Osteocyte (in vitro differentiated cells): ENCODE results near the gene CPA3. TPM values are rescaled to one million over a fixed set of nuclear protein-coding genes. Genes with fewer than 3 reads are reported as not detected.

Source experiments
- DNase-seq: peaks from one replicate; pipeline ENCODE4 v3.0.0; 2021; ENCODE audit warnings: mixed read lengths; ENCODE audit not compliant: unreplicated experiment; ENCODE audit errors: extremely low spot score
- H3K27ac Mint-ChIP-seq: one replicate; pipeline ENCODE4 v1.8.0; 2021; ENCODE audit warnings: mild to moderate bottlenecking, mixed read lengths; ENCODE audit not compliant: unreplicated experiment
- H3K27me3 Mint-ChIP-seq: one replicate; pipeline ENCODE4 v1.8.0; 2021; ENCODE audit warnings: mixed read lengths; ENCODE audit not compliant: unreplicated experiment
- H3K36me3 Mint-ChIP-seq: one replicate; pipeline ENCODE4 v1.8.0; 2021; ENCODE audit warnings: mixed read lengths; ENCODE audit not compliant: unreplicated experiment
- H3K4me1 Mint-ChIP-seq: one replicate; pipeline ENCODE4 v1.8.0; 2021; ENCODE audit warnings: mixed read lengths; ENCODE audit not compliant: unreplicated experiment
- H3K4me3 Mint-ChIP-seq: one replicate; pipeline ENCODE4 v1.8.0; 2021; ENCODE audit warnings: mild to moderate bottlenecking, moderate library complexity, mixed read lengths; ENCODE audit not compliant: unreplicated experiment
- H3K9me3 Mint-ChIP-seq: one replicate; pipeline ENCODE4 v1.8.0; 2021; ENCODE audit warnings: mixed read lengths; ENCODE audit not compliant: unreplicated experiment
- total RNA-seq: library from RNA; stranded (reverse); gene quantifications from 2 replicates; pipeline ENCODE4 v1.2.1, GENCODE V29; 2021
- TF ChIP-seq, protein P1 (sequence below): fragments of 200-600 bp; sonication (generic); IDR thresholded peaks from 2 replicates; pipeline ENCODE4 v1.5.0; 2021; ENCODE audit warnings: antibody characterized with exemption, mild to moderate bottlenecking, moderate library complexity

Gene CPA3
- total RNA-seq, 1 donor from 2014 or later, result not detected

- H3K27ac Mint-ChIP-seq, result no peak overlapping the region
- no peak overlapping the region for H3K4me3 Mint-ChIP-seq
- H3K27me3 Mint-ChIP-seq, result peaks cover 47% of the 10 kb centered on the region
- TF ChIP-seq, protein P1, sequence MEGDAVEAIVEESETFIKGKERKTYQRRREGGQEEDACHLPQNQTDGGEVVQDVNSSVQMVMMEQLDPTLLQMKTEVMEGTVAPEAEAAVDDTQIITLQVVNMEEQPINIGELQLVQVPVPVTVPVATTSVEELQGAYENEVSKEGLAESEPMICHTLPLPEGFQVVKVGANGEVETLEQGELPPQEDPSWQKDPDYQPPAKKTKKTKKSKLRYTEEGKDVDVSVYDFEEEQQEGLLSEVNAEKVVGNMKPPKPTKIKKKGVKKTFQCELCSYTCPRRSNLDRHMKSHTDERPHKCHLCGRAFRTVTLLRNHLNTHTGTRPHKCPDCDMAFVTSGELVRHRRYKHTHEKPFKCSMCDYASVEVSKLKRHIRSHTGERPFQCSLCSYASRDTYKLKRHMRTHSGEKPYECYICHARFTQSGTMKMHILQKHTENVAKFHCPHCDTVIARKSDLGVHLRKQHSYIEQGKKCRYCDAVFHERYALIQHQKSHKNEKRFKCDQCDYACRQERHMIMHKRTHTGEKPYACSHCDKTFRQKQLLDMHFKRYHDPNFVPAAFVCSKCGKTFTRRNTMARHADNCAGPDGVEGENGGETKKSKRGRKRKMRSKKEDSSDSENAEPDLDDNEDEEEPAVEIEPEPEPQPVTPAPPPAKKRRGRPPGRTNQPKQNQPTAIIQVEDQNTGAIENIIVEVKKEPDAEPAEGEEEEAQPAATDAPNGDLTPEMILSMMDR, result no peak
- H3K9me3 Mint-ChIP-seq, result no peaks in the 10 kb centered on the region
- H3K4me1 Mint-ChIP-seq, result peaks cover 18% of the 10 kb centered on the region
- H3K36me3 Mint-ChIP-seq, result no peaks in the 10 kb centered on the region
- DNase-seq, result no peak
Observed at GRCh38 chr3:148906667-148907066, 41.6 kb downstream of the CPA3 start.

GRCh38 chr3:148911173-148911572 lies 46.1 kb downstream of the CPA3 start:
- H3K4me3 Mint-ChIP-seq, result no peak overlapping the region
- H3K27me3 Mint-ChIP-seq, result peaks cover 39% of the 10 kb centered on the region
- no peaks in the 10 kb centered on the region for H3K9me3 Mint-ChIP-seq
- TF ChIP-seq, protein P1, result no peak
- no peaks in the 10 kb centered on the region for H3K4me1 Mint-ChIP-seq
- DNase-seq, result no peak
- H3K36me3 Mint-ChIP-seq, result no peaks in the 10 kb centered on the region
- H3K27ac Mint-ChIP-seq, result no peak overlapping the region

GRCh38 chr3:148911592-148911991 lies 46.5 kb downstream of the CPA3 start:
- no peak overlapping the region for H3K4me3 Mint-ChIP-seq
- no peak overlapping the region for H3K27ac Mint-ChIP-seq
- H3K36me3 Mint-ChIP-seq, result no peaks in the 10 kb centered on the region
- no peaks in the 10 kb centered on the region for H3K4me1 Mint-ChIP-seq
- TF ChIP-seq, protein P1, result no peak
- DNase-seq, result no peak
- peaks cover 38% of the 10 kb centered on the region for H3K27me3 Mint-ChIP-seq
- H3K9me3 Mint-ChIP-seq, result no peaks in the 10 kb centered on the region

DNA sequence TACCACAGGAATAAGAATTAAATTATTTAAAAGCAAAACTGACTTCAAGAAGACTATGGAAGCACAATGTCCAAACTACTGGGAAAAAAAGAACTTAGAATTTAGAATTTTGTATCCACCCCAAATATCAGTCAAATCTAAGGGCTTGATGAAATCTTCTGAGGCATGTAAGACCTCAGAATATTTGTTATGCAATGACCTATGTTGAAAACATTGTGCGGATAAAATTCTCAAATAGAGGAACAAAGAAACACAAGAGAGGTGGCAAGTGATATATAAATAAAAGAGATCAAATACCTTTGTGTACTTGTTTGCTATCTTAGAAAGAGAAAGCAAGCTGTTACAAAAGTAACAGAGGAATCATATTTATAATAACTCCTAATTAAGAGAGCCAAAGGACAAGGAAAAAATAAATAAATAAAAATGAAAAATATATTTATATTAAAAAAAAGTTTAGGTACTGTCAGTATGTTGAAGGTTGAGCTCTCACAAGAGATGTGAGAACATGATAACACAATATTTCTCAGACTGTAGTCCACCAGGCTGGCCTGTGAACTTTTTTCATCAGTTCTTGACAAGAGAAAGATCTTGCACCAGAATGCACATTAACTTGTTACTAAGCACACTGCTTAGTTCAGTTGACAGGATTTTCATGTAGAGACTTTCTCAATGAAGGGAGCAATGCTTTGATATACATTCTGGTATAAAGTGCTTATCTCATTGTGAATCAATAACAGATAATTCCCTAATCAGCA lies 50.0 kb downstream of the CPA3 start:
- Mint-ChIP-seq H3K9me3 (no peaks in the 10 kb centered on the region), H3K36me3 (no peaks in the 10 kb centered on the region), H3K27me3 (peaks cover 22% of the 10 kb centered on the region), H3K4me3 (no peak overlapping the region), H3K27ac (no peak overlapping the region), H3K4me1 (no peaks in the 10 kb centered on the region)
- no peak for DNase-seq
- TF ChIP-seq, protein P1, result no peak

DNA sequence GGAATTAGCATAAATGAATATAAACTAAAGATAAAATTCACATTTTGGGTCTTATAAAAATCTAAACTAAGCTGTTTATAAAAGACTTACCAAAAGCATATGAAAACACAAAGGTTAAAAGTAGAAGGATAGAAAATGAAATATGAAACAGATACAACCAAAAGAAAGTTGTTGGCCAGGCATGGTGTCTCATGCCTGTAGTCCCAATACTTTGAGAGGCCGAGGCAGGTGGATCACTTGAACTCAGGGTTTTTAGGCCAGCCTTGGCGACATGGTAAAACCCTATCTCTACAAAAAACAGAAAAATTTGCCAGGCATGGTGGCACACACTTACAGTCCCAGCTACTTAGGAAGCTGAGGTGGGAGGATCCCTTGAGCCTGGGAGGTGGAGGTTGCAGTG lies 51.0 kb downstream of the CPA3 start:
- no peaks in the 10 kb centered on the region for H3K9me3 Mint-ChIP-seq

More for the DNA sequence above, 51.0 kb downstream of the CPA3 start:
- TF ChIP-seq, protein P1, result no peak
- H3K27me3 Mint-ChIP-seq, result peaks cover 15% of the 10 kb centered on the region
- DNase-seq, result no peak
- H3K4me3 Mint-ChIP-seq, result no peak overlapping the region
- H3K4me1 Mint-ChIP-seq, result no peaks in the 10 kb centered on the region
- H3K36me3 Mint-ChIP-seq, result no peaks in the 10 kb centered on the region
- H3K27ac Mint-ChIP-seq, result no peak overlapping the region
